OCI-LY7 (cell line): Measurements from ENCODE around the gene FNBP1. TPM values are rescaled to one million over a fixed set of nuclear protein-coding genes. Genes with fewer than 3 reads are reported as not detected.

Experiments used
- BruUV-seq: library from RNA; stranded (reverse); fragments of 400-500 nt; replicated peaks from 2 replicates; lab custom pipeline; 2021; lab: Mats Ljungman, UMichigan
- CTCF ChIA-PET: fragments of 300-600 bp; sonication (Branson Sonifier 250); formaldehyde crosslinking; loops from one replicate; lab custom pipeline; 2022; ENCODE audit warnings: antibody characterized with exemption; ENCODE audit not compliant: unreplicated experiment; lab: Charles Lee
- POLR2A ChIA-PET: fragments of 300-600 bp; sonication (Branson Sonifier 250); formaldehyde crosslinking; loops from one replicate; lab custom pipeline; 2022; ENCODE audit warnings: antibody characterized with exemption; lab: Charles Lee
- DNase-seq: peaks from one replicate; pipeline ENCODE4 v3.0.0-alpha.2; 2015; ENCODE audit warnings: low spot score
- H2AFZ ChIP-seq: fragments of 200-600 bp; sonication (generic), shearing (Covaris generic); 2 replicates; pipeline ENCODE4 v1.6.1; 2014; ENCODE audit warnings: mild to moderate bottlenecking, antibody characterized with exemption, low read length, moderate library complexity
- H3K27ac ChIP-seq: fragments of 200-600 bp; sonication (generic); 2 replicates; pipeline ENCODE4 v1.5.1; 2014; ENCODE audit warnings: mixed run types, low read depth, mild to moderate bottlenecking, moderate library complexity, low read length, inconsistent platforms; ENCODE audit not compliant: poor library complexity, severe bottlenecking
- H3K36me3 ChIP-seq: fragments of 200-600 bp; sonication (generic); 2 replicates; pipeline ENCODE4 v1.6.1; 2014; ENCODE audit warnings: mild to moderate bottlenecking, antibody characterized with exemption, low read length, moderate library complexity, mixed read lengths; ENCODE audit not compliant: insufficient read depth
- H3K4me1 ChIP-seq: fragments of 200-600 bp; sonication (generic); 2 replicates; pipeline ENCODE4 v1.5.1; 2014; ENCODE audit warnings: mild to moderate bottlenecking, low read length; ENCODE audit not compliant: insufficient read depth, poor library complexity, severe bottlenecking
- H3K4me2 ChIP-seq: fragments of 200-600 bp; sonication (generic); 2 replicates; pipeline ENCODE4 v1.6.1; 2014; ENCODE audit warnings: mild to moderate bottlenecking, low read length
- H3K4me3 ChIP-seq: fragments of 200-600 bp; sonication (generic); 2 replicates; pipeline ENCODE4 v1.5.1; 2014; ENCODE audit warnings: mild to moderate bottlenecking, low read depth, low read length; ENCODE audit not compliant: poor library complexity, severe bottlenecking
- H3K79me2 ChIP-seq: fragments of 200-600 bp; sonication (generic); 2 replicates; pipeline ENCODE4 v1.6.1; 2016; ENCODE audit warnings: low read depth, mild to moderate bottlenecking, low read length, moderate library complexity, mixed read lengths; ENCODE audit not compliant: insufficient read depth
- H3K9me2 ChIP-seq: fragments of 200-600 bp; sonication (generic); 2 replicates; pipeline ENCODE4 v1.6.1; 2016; ENCODE audit warnings: mild to moderate bottlenecking, low read length, mixed read lengths; ENCODE audit not compliant: insufficient read depth
- H3K9me3 ChIP-seq: fragments of 200-600 bp; sonication (generic); 2 replicates; pipeline ENCODE4 v1.6.1; 2014; ENCODE audit warnings: mild to moderate bottlenecking, mixed run types, low read length, mixed read lengths
- H4K20me1 ChIP-seq: fragments of 200-600 bp; sonication (generic); 2 replicates; pipeline ENCODE4 v1.6.1; 2014; ENCODE audit warnings: mild to moderate bottlenecking, antibody characterized with exemption, low read length, moderate library complexity, mixed read lengths; ENCODE audit not compliant: insufficient read depth
- EZH2phosphoT487 ChIP-seq: fragments of 200-600 bp; sonication (generic); IDR thresholded peaks from 2 replicates; pipeline ENCODE4 v1.6.1; 2018; ENCODE audit warnings: low read depth, borderline replicate concordance, mild to moderate bottlenecking, mixed run types, antibody characterized with exemption, low read length, moderate library complexity, mixed read lengths
- intact Hi-C: fragments of 100-400 bp; cut with micrococcal nuclease; formaldehyde crosslinking; loops from one replicate; pipeline ENCODE4 v1.10.0; 2022; ENCODE audit not compliant: unreplicated experiment
- total RNA-seq, 2 experiments: library from RNA; depleted of rRNA in 1 of 2; stranded (reverse); fragments of >200 nt in 1 of 2; shearing (Covaris generic) in 1 of 2; gene quantifications; 2 replicates each; pipeline ENCODE4 v1.2.3, GENCODE V29; 2014 to 2022
- TF ChIP-seq, protein P1 (sequence below): fragments of 200-600 bp; sonication (generic); conservative IDR thresholded peaks from 2 replicates; pipeline ENCODE4 v1.5.1; 2014; ENCODE audit warnings: mild to moderate bottlenecking, antibody characterized with exemption, low read length, moderate library complexity, mixed read lengths

Gene FNBP1
- total RNA-seq, 2 experiments from 2014 or later, result 93.3 to 164 TPM

DNA sequence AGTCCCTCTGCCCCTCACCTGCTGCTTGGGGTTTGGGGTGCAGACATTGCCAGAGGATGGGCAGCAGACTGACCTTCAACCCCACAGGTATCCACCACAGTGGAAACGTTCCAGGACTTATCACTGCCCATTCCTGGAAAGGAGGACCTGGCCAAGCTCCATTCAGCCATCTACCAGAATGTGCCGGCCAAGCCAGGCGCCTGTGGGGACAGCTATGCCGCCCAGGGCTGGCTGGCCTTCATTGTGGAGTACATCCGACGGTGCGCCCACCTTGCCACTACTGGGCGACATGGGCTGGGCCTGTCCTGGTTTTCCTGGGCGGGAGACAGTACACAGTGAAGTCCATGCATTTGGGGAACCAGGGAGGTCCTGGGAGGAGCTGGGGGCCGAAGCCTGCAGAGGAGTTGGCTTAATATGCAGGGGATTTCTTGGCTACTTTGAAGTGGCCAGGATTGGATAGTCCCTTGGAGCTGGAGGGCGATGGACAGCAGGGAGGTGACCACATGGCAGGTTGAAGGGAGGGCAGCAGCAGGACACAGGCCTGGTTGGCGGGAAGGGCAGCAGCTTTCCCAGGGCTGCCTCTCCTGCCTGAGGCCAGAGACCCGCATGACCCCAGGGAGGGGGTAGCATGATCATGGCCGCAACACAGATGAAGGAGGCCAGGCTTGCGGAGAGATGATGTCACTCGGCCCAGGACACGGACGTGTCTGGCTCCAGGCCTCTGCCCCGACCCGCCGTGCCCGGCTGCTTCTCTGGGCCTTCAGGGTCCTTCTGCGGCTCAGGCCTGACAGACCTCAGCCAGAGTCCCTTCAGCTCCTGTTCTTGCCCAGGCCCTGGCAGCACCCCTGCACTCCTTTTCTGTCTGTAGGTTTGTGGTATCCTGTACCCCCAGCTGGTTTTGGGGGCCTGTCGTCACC lies 173.1 kb downstream of the FNBP1 start:
- POLR2A ChIA-PET, result interaction anchor here (0.6 kb wide), 1 partner anchor 23 kb away, joined by 5 read pairs; no protein-coding TSS in a partner anchor
- H3K4me1 ChIP-seq, result no peaks in the 10 kb centered on the region
- intact Hi-C loops, result no loop called here

DNA sequence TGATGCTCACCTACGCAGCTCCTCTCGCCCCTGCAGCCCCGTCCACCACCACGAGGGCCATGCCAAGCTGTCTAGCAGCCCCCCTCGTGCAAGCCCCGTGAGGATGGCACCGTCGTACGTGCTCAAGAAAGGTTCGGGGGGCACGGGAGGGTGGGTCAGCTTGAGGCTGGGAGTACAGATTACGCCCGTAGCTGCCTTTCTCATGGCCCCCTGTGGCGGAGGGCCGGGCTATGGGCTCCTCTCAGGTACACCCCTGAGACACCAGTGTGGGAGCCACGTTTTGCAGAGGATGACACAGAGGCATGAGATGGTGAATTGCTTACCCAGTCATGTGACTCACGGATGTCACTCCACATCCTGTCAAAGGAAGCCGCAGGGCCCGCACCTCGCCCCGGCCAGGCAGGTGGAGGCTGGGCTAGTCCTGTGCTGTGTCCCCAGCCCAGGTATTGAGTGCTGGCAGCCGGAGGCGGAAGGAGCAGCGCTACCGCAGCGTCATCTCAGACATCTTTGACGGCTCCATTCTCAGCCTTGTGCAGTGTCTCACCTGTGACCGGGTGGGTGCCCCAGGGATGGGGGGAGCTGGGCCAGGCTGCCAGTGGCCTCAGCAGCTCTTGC lies 174.0 kb downstream of the FNBP1 start:
- CTCF ChIA-PET, result no interaction called here
- no peak overlapping the region for H3K27ac ChIP-seq
- no peak overlapping the region for H2AFZ ChIP-seq
- no TSS peak for BruUV-seq
- POLR2A ChIA-PET, result no interaction called here
- H3K9me3 ChIP-seq, result no peaks in the 10 kb centered on the region
- no peaks in the 10 kb centered on the region for H4K20me1 ChIP-seq
- no peak overlapping the region for H3K4me3 ChIP-seq
- TF ChIP-seq EZH2phosphoT487, result no peak
- TF ChIP-seq, protein P1, sequence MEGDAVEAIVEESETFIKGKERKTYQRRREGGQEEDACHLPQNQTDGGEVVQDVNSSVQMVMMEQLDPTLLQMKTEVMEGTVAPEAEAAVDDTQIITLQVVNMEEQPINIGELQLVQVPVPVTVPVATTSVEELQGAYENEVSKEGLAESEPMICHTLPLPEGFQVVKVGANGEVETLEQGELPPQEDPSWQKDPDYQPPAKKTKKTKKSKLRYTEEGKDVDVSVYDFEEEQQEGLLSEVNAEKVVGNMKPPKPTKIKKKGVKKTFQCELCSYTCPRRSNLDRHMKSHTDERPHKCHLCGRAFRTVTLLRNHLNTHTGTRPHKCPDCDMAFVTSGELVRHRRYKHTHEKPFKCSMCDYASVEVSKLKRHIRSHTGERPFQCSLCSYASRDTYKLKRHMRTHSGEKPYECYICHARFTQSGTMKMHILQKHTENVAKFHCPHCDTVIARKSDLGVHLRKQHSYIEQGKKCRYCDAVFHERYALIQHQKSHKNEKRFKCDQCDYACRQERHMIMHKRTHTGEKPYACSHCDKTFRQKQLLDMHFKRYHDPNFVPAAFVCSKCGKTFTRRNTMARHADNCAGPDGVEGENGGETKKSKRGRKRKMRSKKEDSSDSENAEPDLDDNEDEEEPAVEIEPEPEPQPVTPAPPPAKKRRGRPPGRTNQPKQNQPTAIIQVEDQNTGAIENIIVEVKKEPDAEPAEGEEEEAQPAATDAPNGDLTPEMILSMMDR, result no peak
- H3K9me2 ChIP-seq, result no peaks in the 10 kb centered on the region
- H3K4me2 ChIP-seq, result no peak overlapping the region
- no peaks in the 10 kb centered on the region for H3K4me1 ChIP-seq
- no peaks in the 10 kb centered on the region for H3K79me2 ChIP-seq
- intact Hi-C loops, result no loop called here
- no peak for DNase-seq
- H3K36me3 ChIP-seq, result peaks cover 8% of the 10 kb centered on the region; the same call in 1 of the 2 replicates

More for the DNA sequence above, 173.1 kb downstream of the FNBP1 start:
- BruUV-seq, result no TSS peak
- no peak for TF ChIP-seq EZH2phosphoT487
- TF ChIP-seq, protein P1, result no peak
- Histone ChIP-seq H3K79me2 (no peaks in the 10 kb centered on the region), H3K36me3 (peaks cover 6% of the 10 kb centered on the region; the same call in 1 of the 2 replicates), H3K4me2 (no peak overlapping the region), H3K9me3 (no peaks in the 10 kb centered on the region), H3K27ac (no peak overlapping the region), H4K20me1 (no peaks in the 10 kb centered on the region), H3K4me3 (no peak overlapping the region), H3K9me2 (no peaks in the 10 kb centered on the region), H2AFZ (no peak overlapping the region)
- DNase-seq, result no peak
- CTCF ChIA-PET, result no interaction called here
